Kasumi-1 (cell line): ENCODE results near the gene GTPBP4.

Experiments
- DNase-seq, 2 experiments: peaks; one replicate each; lab custom pipeline; 2025; lab: John Stamatoyannopoulos, UW

GTPBP4 gene

DNA sequence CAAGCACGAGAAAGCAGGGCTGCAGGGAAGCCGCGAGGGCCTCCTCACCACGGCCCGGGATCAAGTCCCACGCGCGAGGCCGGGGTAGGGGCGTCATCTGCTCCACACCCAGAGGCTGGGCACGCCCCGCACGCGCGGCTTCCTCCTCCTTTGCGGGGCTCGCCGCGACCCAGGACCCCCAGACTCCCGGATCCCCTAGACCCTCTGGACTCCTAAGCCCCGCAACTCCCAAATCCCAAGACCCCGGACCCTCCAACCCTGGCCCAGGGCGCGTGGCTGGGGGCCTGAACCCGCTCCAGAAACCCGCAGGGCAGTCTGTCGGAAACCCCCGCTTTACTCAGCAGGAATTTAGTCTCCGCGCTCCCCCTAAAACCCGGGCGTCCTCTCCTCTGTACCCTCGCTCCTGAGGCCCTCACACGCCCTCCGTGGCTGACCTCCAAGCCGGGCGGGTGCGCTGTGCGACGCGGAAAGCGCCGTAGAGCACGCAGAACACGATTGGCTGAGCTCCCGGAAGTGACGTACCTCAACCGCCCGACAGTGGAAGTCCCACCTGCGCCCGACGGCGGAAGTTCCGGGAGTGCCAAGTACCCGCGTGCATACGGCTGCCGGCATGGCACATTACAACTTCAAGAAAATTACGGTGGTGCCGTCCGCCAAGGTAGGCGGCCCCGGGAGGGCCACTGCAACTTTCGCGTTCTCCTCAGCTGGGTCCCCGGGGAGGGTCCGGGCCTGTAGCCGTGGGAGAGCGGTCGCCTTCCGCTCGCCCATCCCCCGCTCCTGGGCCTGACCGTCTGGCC lies at the start of gene GTPBP4:
GTPBP4 (plus strand) TSS at position 565 of the 797 bp plus-strand sequence; CDS start at position 611, 46 bp downstream.
- DNase-seq: peak; percentile 100

DNA sequence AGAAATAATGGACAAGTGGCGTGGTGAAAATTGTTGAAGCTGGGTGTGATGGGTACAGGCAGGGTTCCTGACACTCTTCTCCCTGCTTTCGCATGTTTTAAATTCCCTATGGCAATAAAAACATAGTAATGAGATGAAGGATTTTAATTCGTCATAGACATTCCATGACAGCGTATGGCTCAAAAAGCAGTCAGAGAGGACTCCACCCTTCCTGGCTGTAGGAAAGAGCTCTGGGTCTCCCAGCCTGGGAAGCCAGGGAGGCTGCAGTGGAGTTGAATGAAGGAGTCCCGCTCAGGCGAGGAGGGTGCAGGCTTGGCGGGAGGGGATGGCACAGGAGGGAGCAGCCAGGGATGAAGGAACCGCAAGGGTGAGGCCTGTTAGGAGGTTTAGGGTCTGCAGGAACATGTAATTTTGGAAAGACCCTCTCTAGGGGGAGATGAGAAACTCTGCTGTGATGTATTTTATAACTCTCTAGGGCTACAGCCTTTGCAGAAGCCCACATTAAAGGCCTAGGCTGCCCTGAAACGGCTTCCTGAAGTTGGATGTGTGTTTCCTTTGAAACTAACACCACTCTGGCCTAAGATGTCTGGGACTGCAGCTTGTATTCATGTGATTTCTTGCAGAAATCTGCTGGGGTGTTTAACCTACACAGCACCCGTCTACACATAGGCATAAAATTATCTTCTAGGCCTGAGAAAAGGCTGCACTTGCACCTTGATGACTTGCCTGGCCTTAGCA lies 49.1 kb upstream of the GTPBP4 start:
- DNase-seq: no peak

DNA sequence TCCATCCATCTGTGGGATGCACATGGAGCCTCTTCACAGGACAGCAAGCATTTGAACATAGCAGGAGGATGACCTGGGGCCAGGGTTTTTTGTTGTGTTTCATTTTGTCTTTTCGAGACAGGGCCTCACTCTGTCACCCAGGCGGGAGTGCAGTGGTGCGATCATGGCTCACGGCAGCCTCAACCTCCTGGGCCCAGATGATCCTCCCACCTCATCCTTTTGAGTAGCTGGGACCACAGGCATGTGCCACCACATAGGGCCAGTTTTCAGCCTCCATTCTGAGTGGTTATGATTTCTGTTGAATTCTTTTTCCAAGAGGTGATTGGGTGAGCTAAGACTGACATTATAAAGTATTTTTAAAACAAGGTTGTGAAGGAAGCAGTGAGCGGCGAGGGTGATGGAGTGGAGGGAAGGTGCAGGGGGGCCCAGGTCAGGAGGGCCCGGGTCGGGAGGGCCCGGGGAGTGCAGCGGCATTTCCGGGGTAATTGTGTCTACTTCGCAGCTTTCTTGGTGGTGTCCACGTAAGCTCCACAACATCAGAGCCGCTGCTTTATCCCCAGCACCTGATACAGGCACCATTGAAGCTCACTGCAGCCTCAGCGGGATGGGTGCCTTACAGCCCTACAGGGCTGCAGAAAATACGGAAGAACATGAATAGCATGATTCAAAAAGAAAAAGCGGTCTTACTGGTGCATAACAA lies 44.8 kb upstream of the GTPBP4 start:
- DNase-seq: no peak

DNA sequence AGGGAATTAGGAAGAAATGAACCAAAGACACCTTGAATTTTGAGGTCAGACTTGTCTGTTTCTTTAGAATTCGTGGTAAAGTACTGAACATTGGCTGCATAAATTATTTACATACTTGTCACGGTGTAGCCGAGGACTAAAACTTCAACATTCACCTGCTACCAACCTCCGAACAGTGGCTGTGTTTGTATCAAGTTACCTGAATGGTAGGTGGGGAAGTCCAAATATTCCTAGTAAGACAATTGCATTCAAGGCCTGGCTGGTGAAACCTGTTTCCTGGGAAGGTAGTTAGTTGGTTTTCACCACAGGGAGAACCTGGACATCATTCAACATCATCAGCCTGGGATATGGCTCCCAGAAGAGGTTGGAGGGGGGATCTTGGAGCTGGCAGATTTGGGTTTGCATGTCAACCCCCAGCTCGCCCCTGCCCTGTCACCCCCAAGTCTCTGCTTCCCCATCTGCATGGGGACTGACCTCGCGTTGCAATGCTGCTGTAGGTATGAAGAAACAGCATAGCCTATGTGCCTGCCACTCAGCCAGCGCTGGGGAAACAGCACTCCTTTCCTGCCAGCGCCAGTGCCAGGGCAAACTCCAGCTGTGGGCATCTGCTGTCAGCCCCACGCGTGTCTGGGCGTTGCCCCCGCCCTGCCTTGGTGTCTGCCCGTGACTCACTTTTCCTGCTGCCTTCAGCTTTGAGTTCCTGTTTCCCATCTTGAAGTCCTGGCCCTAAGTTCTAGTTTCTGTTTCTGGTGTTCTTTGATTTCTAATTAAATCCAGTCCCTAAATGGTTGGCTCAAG lies 44.0 kb upstream of the GTPBP4 start:
- peak; percentile 79 to 91 for DNase-seq

DNA sequence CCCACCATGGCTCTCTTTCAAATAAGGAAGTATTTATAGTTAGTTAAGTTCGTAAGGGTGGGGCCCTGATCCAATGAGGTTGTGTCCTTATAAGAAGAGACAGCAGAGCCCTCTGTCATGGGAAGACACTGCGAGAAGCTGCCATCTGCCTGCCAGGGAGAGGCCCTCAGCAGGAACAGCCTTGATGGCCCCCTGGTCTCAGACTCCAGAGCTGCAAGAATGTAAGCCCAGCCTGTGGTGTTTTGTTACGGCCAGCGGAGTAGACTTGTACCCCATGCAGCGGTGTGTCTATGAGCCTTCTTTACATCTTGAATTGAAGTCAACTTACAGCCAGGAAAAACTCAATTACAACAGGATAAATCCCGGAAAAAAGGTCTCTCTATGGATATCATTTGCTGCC lies 42.5 kb upstream of the GTPBP4 start:
- DNase-seq: no peak

DNA sequence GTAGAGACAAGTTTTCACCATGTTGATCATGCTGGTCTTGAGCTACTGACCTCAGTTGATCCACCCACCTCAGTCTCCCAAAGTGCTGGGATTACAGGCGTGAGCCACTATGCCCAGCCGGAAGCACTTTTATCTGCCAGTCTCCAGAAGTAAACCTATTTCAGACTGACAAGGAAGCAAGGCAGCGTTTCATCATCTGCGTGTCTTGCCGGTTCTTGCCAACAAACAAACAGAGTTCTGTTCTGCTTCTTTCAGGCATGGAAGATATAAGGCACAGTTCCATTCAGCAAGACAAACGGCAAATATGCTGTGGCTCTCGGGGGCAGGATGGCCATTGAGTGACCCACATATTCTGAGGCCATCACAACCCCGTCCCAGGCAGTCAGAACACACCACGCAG lies 41.2 kb upstream of the GTPBP4 start:
- no peak for DNase-seq

DNA sequence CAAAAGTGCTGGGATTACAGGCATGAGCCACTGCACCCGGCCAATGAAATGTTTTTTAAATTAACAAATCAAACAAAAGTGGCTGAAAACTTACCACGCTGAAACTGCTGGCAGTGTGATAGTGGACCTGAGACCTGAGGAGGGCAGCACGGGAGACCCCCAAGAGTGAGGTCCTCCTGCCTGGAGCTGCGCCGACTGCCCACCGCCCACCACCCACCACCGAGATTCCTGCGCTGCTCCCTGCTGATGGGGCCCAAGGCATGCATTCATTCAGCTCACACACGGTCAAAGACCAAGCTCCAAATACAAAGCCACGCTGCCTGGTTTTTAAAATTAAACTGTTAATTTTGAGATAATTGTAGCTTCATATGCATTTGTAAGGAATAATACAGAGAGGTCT lies 40.4 kb upstream of the GTPBP4 start:
- no peak for DNase-seq

DNA sequence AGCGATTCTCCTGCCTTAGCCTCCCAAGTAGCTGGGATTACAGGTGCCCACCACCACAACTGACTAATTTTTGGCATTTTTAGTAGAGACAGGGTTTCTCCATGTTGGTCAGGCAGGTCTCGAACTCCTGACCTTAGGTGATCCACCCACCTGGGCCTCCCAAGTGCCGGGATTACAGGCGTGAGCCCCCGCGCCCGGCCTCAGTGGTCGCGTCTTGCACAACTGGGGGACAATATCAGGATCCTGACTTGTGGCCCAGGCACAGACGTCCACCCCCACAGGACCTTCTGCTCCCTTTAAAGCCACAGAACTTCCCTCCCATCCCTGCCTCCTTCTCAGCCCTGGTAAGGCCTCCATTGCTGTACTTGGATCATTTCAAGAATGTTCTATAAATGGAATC lies 39.9 kb upstream of the GTPBP4 start:
- no peak for DNase-seq

DNA sequence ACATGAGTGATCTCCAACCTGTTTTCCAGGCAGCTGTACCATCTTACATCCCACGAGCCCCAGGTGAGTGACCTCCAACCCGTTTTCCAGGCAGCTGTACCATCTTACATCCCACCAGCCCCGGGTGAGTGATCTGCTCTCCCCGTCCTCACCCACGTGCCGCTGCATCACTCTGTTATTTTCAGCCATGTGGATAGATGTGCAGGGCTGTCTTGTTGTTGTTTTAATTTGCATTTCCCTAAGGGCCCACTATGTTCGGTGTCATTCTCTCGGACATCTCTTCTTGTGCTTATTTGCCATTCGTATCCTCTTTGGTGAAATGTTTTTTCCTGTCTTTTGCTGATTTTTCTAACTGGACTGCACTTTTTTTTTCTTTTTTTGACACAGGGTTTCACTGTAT lies 38.8 kb upstream of the GTPBP4 start:
- DNase-seq: no peak

DNA sequence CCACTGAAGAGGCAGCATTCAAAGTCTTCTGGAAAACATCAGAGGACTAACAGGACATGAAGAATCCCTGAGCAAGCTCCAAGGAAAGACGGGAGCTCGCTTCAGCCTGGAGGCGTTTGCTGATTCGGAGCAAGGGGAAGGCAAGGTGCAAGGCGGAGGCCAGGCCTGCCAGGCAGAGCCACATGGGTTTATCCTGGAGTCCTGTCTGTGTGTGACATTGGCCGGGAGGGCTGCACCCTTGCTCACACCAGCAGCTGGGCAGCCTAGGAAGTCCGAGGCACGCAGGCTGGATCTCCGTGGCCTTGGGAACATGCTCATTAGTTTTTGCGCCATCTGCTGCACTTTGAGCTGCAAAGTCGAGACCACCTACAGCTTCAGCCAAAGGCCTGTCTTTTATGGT lies 34.4 kb upstream of the GTPBP4 start:
- DNase-seq: no peak

DNA sequence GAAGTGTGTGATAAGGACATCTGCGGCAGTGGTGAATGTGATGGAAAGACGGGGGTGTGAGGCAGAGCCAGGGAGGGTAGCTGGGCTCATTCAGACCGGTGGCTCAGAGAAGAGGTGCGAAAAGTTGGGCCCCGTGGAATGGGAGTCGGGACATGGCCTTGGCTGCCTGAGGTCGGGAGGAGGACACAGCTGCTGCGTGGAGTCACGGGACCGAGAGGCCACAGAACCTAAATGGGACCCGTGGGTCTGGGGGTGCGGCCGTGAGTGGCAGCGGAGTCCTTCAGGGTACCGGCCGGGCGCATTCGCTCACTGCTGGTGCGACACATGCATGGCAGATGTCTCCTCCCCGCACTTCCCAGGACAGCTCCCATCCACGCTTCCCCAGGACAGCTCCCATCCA lies 33.8 kb upstream of the GTPBP4 start:
- no peak for DNase-seq

DNA sequence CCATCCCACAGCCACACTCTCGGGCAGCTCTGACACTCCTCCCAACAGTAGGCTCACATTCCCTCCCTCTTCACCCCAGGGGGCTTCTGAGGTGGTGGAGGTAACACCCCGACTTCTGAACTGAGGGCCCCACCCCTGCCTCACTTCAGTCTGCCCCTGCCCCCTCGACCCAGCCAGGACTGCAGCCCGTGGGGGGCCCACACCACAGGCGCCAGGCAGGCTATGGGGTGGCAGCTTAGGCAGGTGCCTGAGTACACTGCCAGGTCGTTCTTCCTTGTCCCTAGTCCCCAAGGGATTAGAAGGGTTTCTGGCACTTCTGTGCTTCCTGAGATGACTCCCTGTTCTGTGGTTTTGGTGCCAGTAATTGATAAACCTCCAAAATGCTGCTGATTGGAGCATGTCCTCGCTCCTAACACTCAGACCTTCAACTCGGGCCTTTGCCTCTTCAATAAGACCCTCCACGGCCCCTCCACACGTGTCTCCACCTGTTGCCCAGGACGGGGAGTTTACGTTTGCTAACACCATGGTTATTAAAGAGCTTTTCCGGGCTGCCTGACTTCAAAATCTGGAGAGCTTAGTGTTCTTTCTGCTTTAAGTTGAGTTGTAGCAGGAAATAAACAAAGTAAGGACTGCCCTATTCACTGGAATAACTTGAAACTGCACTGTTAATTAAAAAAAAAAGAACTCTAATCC lies 33.0 kb upstream of the GTPBP4 start:
- no peak for DNase-seq

DNA sequence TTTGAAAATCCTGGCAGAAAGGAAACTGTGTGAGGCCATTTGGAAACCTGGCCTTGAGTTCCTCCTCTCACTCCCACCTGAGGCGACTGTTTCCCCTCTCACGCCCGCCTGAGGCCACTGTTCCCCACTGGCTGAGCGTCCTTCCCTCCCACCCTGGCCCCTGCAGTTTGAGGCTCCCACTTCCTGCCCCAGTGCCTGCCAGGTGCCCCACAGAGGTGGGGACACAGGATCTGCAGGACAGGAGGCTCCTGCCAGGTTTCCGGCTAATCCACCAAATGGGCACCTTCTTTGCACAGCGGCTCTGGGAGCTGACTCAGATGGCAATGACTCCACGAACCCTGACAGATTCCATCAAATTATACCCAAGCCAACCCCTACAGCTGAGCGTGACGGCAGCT lies 32.4 kb upstream of the GTPBP4 start:
- DNase-seq: no peak

DNA sequence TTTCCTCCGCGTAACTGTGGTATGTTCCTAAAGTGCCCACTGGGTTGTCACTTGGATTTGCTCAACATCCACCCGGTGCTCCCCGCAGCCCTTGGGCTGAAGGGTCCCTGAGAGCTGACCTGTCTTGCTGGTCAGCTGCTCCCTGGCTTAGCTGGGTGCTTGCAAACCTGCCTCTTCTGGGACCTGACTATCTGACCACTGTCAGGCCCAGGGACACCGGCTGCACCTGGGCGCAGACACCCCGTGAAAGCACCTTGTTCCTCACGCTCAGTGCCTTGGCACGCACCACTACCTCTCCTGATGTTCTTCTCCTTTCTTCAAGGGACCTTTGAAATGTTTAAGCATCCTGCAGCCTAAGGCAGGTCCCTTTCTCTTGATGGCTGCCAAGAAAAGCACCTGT lies 30.1 kb upstream of the GTPBP4 start:
- DNase-seq: no peak

DNA sequence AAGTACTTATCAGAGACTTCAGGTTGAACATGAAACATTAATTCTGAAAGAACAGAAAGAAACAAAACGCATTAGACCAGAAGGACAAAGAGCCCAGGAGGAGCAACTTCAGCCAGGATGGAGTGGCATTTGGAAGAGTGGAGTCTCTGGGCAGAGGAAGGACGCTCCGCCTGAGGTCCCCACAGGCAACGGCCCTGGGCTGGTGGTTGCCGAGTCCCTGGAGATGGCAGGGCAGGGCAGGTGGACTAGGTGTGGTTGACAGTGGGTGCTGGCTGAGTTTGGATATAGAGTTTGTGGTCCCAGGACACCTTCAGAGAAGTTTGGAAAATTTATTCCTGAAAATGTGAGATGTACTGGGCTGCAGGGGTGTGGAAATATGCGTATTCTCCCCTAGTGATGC lies 29.4 kb upstream of the GTPBP4 start:
- DNase-seq: no peak

DNA sequence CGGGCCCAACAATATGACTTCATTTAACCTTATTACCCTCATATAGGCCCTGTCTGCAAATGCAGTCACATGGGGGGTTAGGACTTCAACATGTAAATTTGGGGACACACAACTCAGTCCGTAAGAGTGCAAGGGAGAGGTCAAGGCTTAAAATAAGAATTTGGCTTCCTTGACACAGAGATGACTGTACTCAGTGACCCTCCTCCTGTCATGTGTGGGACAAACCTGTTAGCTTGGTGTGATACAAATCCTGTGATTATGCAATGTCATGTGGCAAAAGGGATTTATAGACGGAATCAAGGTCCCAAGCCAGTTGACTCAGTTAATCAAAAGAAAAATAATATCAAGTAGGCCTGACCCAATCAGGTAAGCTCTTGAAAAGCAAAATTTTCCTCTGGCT lies 25.9 kb upstream of the GTPBP4 start:
- no peak for DNase-seq

DNA sequence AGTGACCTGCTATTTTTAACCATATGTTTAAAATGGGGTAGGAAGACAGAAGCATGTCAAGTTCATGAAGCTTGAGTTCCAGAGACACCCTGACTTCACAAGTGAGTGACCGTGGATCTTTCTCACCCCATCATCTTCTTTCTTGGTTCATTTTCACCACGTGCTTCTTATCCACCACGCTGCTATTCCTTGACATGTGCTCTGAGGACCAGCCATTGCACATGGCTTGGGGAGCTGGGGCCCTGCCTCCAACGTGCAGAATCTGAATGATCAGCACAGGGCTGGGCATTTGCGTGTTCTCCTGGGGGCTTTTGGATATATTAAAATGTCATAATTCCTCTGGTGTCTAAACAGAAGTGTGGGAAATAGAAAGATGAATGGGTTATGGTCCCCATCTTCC lies 25.0 kb upstream of the GTPBP4 start:
- DNase-seq: no peak

DNA sequence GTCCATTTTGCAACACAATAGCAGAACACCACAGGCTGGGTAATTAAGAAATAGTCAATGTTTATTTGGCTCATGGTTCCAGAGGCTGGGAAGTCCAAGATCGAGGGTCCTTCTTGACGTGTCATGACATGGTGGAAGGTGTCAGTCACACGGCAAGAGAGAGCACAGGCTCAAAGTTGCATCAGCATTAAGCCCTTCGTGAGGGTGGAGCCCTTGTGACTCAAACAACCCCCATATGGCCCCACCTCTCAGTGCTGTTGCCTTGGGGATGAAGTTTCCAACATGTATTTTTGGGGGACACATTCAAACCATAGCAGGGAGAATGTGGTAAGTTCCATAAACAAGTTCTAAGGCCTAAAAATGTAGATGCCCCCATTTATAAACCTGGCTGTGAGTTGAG lies 24.6 kb upstream of the GTPBP4 start:
- DNase-seq: no peak

DNA sequence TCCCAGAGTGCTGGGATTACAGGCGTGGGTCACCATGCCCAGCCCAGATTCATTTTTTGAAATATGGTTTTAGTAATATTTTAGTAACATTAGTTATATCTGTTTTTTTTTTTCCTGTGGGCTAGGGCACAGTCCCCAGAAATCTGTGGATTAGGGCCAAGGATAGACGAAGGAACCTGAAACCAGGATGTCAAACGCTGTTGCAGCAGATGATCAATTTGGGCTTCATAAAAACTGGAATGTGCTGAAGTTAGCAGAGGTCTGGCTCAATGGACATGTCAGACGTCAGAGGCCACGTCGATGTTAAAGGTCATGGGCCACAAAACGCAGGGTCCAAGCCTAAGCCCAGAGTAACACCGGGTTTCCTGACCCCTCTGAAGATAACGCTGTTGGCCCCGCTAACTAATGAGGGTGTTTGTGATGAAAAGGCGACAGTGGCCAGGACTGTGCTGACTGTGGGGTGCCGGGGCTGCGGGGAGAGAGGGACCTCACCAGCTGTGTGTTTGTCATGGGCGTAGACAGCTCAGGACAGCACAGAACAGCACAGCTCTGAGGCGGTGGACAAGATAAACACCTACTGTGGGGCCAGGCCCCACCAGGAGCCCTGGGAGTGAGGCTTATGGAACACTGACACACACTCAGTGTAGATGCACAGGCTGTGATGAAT lies 23.8 kb upstream of the GTPBP4 start:
- DNase-seq: no peak

DNA sequence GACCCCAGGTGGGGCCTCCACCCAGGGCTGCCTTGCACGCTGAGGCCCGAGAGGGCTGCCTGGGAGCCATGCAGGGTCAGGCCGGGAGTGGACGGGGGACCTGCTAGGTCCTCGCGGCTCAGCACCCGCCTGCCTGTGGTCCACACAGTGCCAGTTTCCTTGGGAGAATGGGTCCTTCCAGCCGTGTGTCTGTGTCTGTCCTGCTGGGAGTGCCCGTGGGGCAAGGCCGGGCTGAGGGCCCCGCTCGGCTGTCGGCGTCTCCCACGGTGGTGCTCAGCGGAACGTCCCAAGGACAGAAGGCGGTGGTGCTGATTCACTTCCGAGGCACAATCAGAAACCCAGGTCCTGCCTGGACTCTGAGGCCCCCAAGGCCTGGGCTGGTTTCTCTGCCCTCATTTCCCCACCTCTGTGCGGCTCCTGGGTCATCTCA lies 23.2 kb upstream of the GTPBP4 start:
- DNase-seq: no peak
